ENCODE results near the gene TBX20.
"Not testable (repeated sequence)": the region's sequence is repeated elsewhere in the genome, so short reads cannot be mapped to it uniquely, and the experiment has no call there.

The TBX20 gene

DNA sequence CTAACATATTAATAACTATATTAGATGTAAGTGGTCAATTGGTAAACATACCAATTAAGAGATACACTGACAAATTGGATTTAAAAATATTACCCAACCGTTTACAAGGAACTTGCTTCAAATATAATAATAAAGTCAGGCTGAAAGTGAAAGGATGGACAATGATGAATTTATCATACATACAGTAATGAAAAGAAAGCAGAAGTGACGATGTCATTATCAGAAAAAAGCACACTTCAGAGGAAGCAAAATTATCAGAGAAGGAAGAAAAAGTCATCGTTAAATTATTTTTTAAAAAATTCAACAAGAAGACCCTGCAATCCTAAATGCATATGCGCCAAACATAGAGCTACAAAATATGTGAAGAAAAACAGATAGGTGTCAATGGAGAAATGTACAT, 81.8 kb downstream of the TBX20 start:
- not testable (repeated sequence) for DNase-seq

DNA sequence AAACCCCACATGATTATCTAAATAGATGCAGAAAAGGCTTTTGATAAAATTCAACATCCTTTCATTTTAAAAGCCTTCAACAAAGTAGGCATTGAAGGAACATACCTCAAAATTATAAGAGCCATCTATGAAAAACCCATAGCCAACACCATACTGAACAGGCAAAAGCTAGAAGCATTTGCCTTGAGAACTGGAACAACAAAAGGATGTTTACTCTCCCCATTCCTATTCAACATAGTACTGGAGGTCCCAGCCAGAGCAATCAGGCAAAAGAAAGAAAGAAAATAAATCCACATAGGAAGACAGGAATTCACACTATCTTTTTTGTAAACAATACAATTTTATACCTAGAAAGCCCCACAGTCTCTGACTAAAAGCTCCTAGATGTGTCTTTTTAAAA, 86.2 kb downstream of the TBX20 start:
- not testable (repeated sequence) for DNase-seq

DNA sequence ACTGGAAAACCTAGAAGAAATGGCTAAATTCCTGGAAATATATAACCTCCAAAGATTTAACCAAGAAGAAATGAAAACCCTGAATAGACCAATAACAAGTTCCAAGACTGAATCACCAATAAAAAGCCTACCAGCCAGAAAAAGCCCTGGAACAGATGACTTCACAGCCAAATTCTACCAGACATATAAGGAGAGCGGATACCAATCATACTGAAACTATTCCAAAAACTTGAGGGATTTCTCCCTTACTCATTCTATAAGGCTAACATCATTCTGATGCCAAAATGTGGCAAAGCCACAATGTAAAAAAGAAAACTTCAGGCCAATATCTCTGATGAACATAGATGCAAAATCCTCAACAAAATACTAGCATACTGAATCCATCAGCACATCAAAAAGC, 86.7 kb downstream of the TBX20 start:
- DNase-seq: not testable (repeated sequence)

DNA sequence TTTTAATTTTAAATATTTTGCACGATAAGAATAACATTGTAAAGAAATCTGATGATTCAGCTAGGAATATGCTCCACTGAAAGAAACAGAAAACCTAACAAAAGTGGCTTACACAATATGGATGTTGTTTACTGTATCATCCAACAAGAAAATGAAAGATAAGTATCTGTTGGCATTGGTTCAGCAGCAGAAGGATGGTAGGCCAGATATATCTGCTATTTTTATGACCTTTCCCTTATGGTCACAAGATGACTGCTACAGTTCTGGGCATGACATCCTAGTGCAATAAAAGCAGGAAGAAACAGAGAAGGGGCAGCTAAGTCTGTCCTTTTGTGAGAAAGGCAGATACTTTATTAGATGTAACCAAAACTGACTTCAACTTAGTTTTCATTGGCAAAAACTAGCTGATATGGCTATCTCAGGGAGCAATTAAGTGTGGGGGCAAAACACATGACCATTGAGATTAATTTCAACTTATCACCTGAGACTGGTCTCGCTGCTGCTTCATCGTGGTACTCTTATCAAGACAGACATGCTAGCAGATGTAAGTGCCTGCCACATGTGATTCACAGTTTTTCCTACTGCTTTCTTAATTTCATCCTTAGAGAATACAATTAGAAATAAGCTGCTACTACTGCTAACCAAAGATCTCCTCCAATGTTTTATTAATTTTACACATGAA, 92.7 kb downstream of the TBX20 start:
- not testable (repeated sequence) for DNase-seq
